SK-N-SH (cell line): ENCODE measurements around the gene TTC21B. TPM values are rescaled to one million over a fixed set of nuclear protein-coding genes. Genes with fewer than 3 reads are reported as not detected.

ENCODE experiments used
- CTCF ChIA-PET: fragments of 300-600, 350-600 bp; formaldehyde crosslinking; extraction: SDS; loops from one replicate; lab custom pipeline; 2021; lab: Yijun Ruan, JAX
- POLR2A ChIA-PET: fragments of 350-600 bp; sonication (Branson Sonifier 250); formaldehyde crosslinking; extraction: SDS; loops from one replicate; lab custom pipeline; 2020; ENCODE audit warnings: antibody characterized with exemption, inconsistent platforms; lab: Yijun Ruan, JAX
- DNase-seq: peaks from one replicate; pipeline ENCODE4 v3.0.0; 2012
- H2AFZ ChIP-seq: fragments of 200-600 bp; sonication (generic); 2 replicates; pipeline ENCODE4 v1.8.1; 2016; ENCODE audit warnings: antibody characterized with exemption, mild to moderate bottlenecking, low read depth
- H3F3A ChIP-seq: fragments of 200-600 bp; sonication (generic); replicated peaks from 2 replicates; pipeline ENCODE3; 2016; ENCODE audit warnings: antibody characterized with exemption, mild to moderate bottlenecking; ENCODE audit not compliant: insufficient read depth
- H3K27ac ChIP-seq, 2 experiments: fragments of 200-500 bp in 1 of 2; fragments of 200-600 bp in 1 of 2; sonication (Bioruptor generic) in 1 of 2; sonication (generic), shearing (Covaris generic) in 1 of 2; 2 replicates each; pipeline versions ENCODE4 v1.5.1 to v1.6.1; 2014 to 2016; ENCODE audit warnings: low read depth in 2 of 2, inconsistent platforms in 1 of 2, low read length in 1 of 2, mild to moderate bottlenecking in 1 of 2, mixed read lengths in 1 of 2
- H3K27me3 ChIP-seq: fragments of 200-600 bp; sonication (generic), shearing (Covaris generic); 2 replicates; pipeline ENCODE4 v1.6.1; 2016; ENCODE audit warnings: mixed run types; ENCODE audit not compliant: insufficient read depth
- H3K36me3 ChIP-seq, 2 experiments: fragments of 200-500 bp in 1 of 2; fragments of 200-600 bp in 1 of 2; sonication (Bioruptor generic) in 1 of 2; sonication (generic) in 1 of 2; replicated peaks in 1 of 2; 2 replicates each; pipeline versions ENCODE3 to v1.5.1; 2014 to 2016; ENCODE audit warnings: low read length in 1 of 2, mild to moderate bottlenecking in 1 of 2; ENCODE audit not compliant: insufficient read depth in 2 of 2, control insufficient read depth in 1 of 2
- H3K4me1 ChIP-seq, 2 experiments: fragments of 200-500 bp in 1 of 2; fragments of 200-600 bp in 1 of 2; sonication (Bioruptor generic) in 1 of 2; sonication (generic), shearing (Covaris generic) in 1 of 2; 2 replicates each; pipeline versions ENCODE4 v1.5.1 to v1.6.1; 2014 to 2016; ENCODE audit warnings: low read depth in 1 of 2, low read length in 1 of 2, mixed run types in 1 of 2; ENCODE audit not compliant: insufficient read depth in 2 of 2, control insufficient read depth in 1 of 2
- H3K4me2 ChIP-seq: fragments of 200-600 bp; sonication (generic), shearing (Covaris generic); 2 replicates; pipeline ENCODE4 v1.6.1; 2017; ENCODE audit warnings: mixed run types
- H3K4me3 ChIP-seq, 2 experiments: fragments of 200-500 bp in 1 of 2; fragments of 200-600 bp in 1 of 2; sonication (Bioruptor generic) in 1 of 2; sonication (generic), shearing (Covaris generic) in 1 of 2; 2 replicates each; pipeline versions ENCODE4 v1.5.1 to v1.8.1; 2014 to 2016; ENCODE audit warnings: low read depth in 2 of 2, inconsistent platforms in 1 of 2, low read length in 1 of 2, mild to moderate bottlenecking in 1 of 2, mixed read lengths in 1 of 2, moderate library complexity in 1 of 2
- H3K79me2 ChIP-seq: fragments of 200-600 bp; sonication (generic); 2 replicates; pipeline ENCODE4 v1.8.1; 2017; ENCODE audit warnings: mild to moderate bottlenecking; ENCODE audit not compliant: insufficient read depth
- H3K9ac ChIP-seq: fragments of 200-600 bp; sonication (generic); 2 replicates; pipeline ENCODE4 v1.6.1; 2017; ENCODE audit warnings: mixed run types
- H3K9me2 ChIP-seq: fragments of 200-600 bp; sonication (generic); 2 replicates; pipeline ENCODE4 v1.6.1; 2017; ENCODE audit warnings: mixed run types
- H3K9me3 ChIP-seq: fragments of 200-600 bp; sonication (generic); 2 replicates; pipeline ENCODE4 v1.6.1; 2017; ENCODE audit warnings: mixed run types, mild to moderate bottlenecking, moderate library complexity
- H4K20me1 ChIP-seq: fragments of 200-600 bp; sonication (generic); 2 replicates; pipeline ENCODE4 v1.6.1; 2017; ENCODE audit warnings: mild to moderate bottlenecking, mixed run types; ENCODE audit not compliant: insufficient read depth
- FOSL2 ChIP-seq: IDR thresholded peaks from 2 replicates; pipeline ENCODE4 v1.4.0; 2012; ENCODE audit warnings: low read depth, mild to moderate bottlenecking, moderate library complexity, borderline replicate concordance
- FOXJ3 ChIP-seq: sonication (generic); formaldehyde crosslinking; IDR thresholded peaks from 2 replicates; pipeline ENCODE4 v1.5.1; 2020; ENCODE audit warnings: mild to moderate bottlenecking, missing genetic modification reagents
- FOXM1 ChIP-seq: IDR thresholded peaks from 2 replicates; pipeline ENCODE4 v1.4.0; 2012; ENCODE audit warnings: low read depth, mild to moderate bottlenecking
- GABPA ChIP-seq: IDR thresholded peaks from 2 replicates; pipeline ENCODE4 v1.4.0; 2012; ENCODE audit warnings: low read depth, mild to moderate bottlenecking
- JUND ChIP-seq: IDR thresholded peaks from 2 replicates; pipeline ENCODE4 v1.4.0; 2012
- MXI1 ChIP-seq: IDR thresholded peaks from 2 replicates; pipeline ENCODE4 v1.6.1; 2012; ENCODE audit warnings: mild to moderate bottlenecking, low read depth, low read length, improper control_type of control experiment
- NFIC ChIP-seq: IDR thresholded peaks from 2 replicates; pipeline ENCODE4 v1.4.0; 2012; ENCODE audit warnings: borderline replicate concordance
- NRF1 ChIP-seq: IDR thresholded peaks from 2 replicates; pipeline ENCODE4 v1.6.1; 2012; ENCODE audit warnings: low read depth, mild to moderate bottlenecking, low read length
- POLR2AphosphoS5 ChIP-seq: IDR thresholded peaks from 2 replicates; pipeline ENCODE4 v1.6.1; 2012; ENCODE audit warnings: low read depth, low read length
- RAD21 ChIP-seq: IDR thresholded peaks from 2 replicates; pipeline ENCODE4 v1.6.1; 2012; ENCODE audit warnings: mild to moderate bottlenecking, low read length
- RCOR1 ChIP-seq: fragments of 150-350 bp; IDR thresholded peaks from 2 replicates; pipeline ENCODE4 v1.6.1; 2017; ENCODE audit warnings: antibody characterized with exemption, low read length
- RFX5 ChIP-seq: IDR thresholded peaks from 2 replicates; pipeline ENCODE4 v1.6.1; 2012; ENCODE audit warnings: mild to moderate bottlenecking, improper control_type of control experiment, low read length
- SIN3A ChIP-seq: IDR thresholded peaks from 2 replicates; pipeline ENCODE4 v1.6.1; 2012; ENCODE audit warnings: low read depth, mild to moderate bottlenecking, low read length, moderate library complexity, borderline replicate concordance
- TCF12 ChIP-seq: IDR thresholded peaks from 2 replicates; pipeline ENCODE4 v1.4.0; 2012
- YY1 ChIP-seq: IDR thresholded peaks from 2 replicates; pipeline ENCODE4 v1.4.0; 2012; ENCODE audit warnings: low read depth, mild to moderate bottlenecking
- WGBS: methylation state at CpG from one replicate; pipeline ENCODE4 v1.1.6; 2017; ENCODE audit warnings: low lambda C conversion rate; 5-methylcytosine and 5-hydroxymethylcytosine counted together
- polyA plus RNA-seq, 3 experiments: library from polyadenylated mRNA; depleted of rRNA; stranded (reverse); fragments of >200 nt; gene quantifications; 2 replicates each; pipeline ENCODE4 v1.2.3, GENCODE V29; 2012
- TF ChIP-seq, protein P1 (sequence below): IDR thresholded peaks from 2 replicates; pipeline ENCODE4 v1.4.0; 2012; ENCODE audit warnings: low read depth
- TF ChIP-seq, protein P2 (sequence below): IDR thresholded peaks from 2 replicates; pipeline ENCODE4; 2012
- TF ChIP-seq, protein P3 (sequence below): fragments of 200-600 bp; sonication (generic); IDR thresholded peaks from 2 replicates; pipeline ENCODE4 v1.6.1; 2017; ENCODE audit warnings: antibody characterized with exemption, mild to moderate bottlenecking, moderate library complexity
- TF ChIP-seq, protein P4 (sequence below): fragments of 150-350 bp; IDR thresholded peaks from 2 replicates; pipeline ENCODE4 v1.6.1; 2016; ENCODE audit warnings: mild to moderate bottlenecking, low read depth, low read length
- TF ChIP-seq, protein P5 (sequence below): IDR thresholded peaks from 2 replicates; pipeline ENCODE4 v1.4.0; 2012; ENCODE audit warnings: low read depth, borderline replicate concordance
- TF ChIP-seq, protein P6 (sequence below): fragments of 150-350 bp; IDR thresholded peaks from 2 replicates; pipeline ENCODE4 v1.6.1; 2017; ENCODE audit warnings: antibody characterized with exemption, low read length, low read depth, borderline replicate concordance
- TF ChIP-seq, protein P7 (sequence below): IDR thresholded peaks from 2 replicates; pipeline ENCODE4 v1.4.0; 2012; ENCODE audit warnings: low read depth, borderline replicate concordance

Gene TTC21B
- polyA plus RNA-seq, 1 of the 3 experiments (the other 2 are of a cell fraction) = 10.1 TPM

DNA sequence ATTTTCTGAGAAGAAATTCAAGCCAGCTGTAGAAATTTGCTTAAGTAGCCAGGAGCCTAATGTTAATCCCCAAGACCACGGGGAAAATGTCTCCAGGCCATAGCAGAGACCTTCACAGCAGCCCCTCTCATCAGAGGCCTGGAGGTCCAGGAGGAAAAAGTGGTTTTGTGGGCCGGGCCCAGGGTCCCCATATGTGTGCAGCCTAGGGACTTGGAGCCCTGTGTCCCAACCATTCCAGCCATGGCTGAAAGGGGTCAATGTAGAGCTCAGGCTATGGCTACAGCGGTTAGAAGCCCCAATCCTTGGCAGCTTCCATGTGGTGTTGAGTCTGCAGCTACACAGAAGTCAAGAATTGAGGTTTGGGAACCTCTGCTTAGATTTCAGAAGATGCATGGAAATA is 14.2 kb upstream of the TTC21B start:
- H3K4me3 ChIP-seq = no peak overlapping the region
- H3K4me1 ChIP-seq = no peaks in the 10 kb centered on the region
- 7% methylated on average over 2 of the region's 3 CpGs for WGBS
- ChIA-PET POLR2A (no interaction called here), CTCF (interaction anchor here (1.1 kb wide), 1 partner anchor 14 kb away, joined by 3 read pairs; the partner anchor contains the start of gene TTC21B)
- TF ChIP-seq RCOR1 (no peak), SIN3A (no peak), RFX5 (no peak), FOXJ3 (no peak), NFIC (no peak), JUND (no peak), MXI1 (no peak), TCF12 (no peak), RAD21 (no peak), GABPA (no peak), YY1 (no peak), FOSL2 (no peak), FOXM1 (no peak)
- TF ChIP-seq, protein P1, sequence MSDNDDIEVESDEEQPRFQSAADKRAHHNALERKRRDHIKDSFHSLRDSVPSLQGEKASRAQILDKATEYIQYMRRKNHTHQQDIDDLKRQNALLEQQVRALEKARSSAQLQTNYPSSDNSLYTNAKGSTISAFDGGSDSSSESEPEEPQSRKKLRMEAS = no peak
- TF ChIP-seq, protein P2, sequence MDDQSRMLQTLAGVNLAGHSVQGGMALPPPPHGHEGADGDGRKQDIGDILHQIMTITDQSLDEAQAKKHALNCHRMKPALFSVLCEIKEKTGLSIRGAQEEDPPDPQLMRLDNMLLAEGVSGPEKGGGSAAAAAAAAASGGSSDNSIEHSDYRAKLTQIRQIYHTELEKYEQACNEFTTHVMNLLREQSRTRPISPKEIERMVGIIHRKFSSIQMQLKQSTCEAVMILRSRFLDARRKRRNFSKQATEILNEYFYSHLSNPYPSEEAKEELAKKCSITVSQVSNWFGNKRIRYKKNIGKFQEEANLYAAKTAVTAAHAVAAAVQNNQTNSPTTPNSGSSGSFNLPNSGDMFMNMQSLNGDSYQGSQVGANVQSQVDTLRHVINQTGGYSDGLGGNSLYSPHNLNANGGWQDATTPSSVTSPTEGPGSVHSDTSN = no peak
- TF ChIP-seq, protein P3, sequence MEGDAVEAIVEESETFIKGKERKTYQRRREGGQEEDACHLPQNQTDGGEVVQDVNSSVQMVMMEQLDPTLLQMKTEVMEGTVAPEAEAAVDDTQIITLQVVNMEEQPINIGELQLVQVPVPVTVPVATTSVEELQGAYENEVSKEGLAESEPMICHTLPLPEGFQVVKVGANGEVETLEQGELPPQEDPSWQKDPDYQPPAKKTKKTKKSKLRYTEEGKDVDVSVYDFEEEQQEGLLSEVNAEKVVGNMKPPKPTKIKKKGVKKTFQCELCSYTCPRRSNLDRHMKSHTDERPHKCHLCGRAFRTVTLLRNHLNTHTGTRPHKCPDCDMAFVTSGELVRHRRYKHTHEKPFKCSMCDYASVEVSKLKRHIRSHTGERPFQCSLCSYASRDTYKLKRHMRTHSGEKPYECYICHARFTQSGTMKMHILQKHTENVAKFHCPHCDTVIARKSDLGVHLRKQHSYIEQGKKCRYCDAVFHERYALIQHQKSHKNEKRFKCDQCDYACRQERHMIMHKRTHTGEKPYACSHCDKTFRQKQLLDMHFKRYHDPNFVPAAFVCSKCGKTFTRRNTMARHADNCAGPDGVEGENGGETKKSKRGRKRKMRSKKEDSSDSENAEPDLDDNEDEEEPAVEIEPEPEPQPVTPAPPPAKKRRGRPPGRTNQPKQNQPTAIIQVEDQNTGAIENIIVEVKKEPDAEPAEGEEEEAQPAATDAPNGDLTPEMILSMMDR = no peak
- TF ChIP-seq, protein P4, sequence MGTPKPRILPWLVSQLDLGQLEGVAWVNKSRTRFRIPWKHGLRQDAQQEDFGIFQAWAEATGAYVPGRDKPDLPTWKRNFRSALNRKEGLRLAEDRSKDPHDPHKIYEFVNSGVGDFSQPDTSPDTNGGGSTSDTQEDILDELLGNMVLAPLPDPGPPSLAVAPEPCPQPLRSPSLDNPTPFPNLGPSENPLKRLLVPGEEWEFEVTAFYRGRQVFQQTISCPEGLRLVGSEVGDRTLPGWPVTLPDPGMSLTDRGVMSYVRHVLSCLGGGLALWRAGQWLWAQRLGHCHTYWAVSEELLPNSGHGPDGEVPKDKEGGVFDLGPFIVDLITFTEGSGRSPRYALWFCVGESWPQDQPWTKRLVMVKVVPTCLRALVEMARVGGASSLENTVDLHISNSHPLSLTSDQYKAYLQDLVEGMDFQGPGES = no peak
- TF ChIP-seq, all 33 proteins: peak for 0
- Histone ChIP-seq H3F3A (no peaks in the 10 kb centered on the region), H3K9ac (no peak overlapping the region), H3K27ac (no peak overlapping the region), H2AFZ (no peak overlapping the region), H4K20me1 (no peaks in the 10 kb centered on the region), H3K4me2 (no peak overlapping the region), H3K9me3 (no peaks in the 10 kb centered on the region), H3K36me3 (no peaks in the 10 kb centered on the region), H3K27me3 (no peaks in the 10 kb centered on the region), H3K79me2 (no peaks in the 10 kb centered on the region), H3K9me2 (no peaks in the 10 kb centered on the region)
- DNase-seq = no peak

DNA sequence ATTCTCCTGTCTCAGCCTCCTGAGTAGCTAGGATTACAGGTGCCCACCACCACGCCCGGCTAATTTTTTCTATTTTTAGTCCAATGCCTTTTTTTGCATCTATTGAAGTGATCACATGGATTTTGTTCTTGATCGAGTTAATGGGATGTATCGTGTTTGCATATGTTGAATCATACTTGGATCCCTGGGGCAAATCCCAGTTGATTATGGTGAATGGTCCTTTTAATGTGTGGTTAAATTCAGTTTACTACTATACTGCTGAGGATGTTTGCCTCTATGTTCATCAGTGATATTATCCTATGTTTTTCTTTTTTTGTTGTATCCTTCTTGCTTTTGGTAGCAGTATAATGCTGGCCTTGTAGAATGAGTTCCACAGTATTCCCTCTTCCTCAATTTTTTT is 8.2 kb upstream of the TTC21B start:
- no peaks in the 10 kb centered on the region for H3K9me2 ChIP-seq
- no peaks in the 10 kb centered on the region for H3K36me3 ChIP-seq
- no peak overlapping the region for H3K4me2 ChIP-seq
- H3K4me1 ChIP-seq = no peaks in the 10 kb centered on the region
- H3K9ac ChIP-seq = no peak overlapping the region
- H3K4me3 ChIP-seq = no peak overlapping the region
- no peaks in the 10 kb centered on the region for H3K27me3 ChIP-seq
- POLR2A ChIA-PET = no interaction called here
- 85% methylated on average over 4 of the region's 4 CpGs for WGBS
- H3K9me3 ChIP-seq = no peaks in the 10 kb centered on the region
- H3K79me2 ChIP-seq = no peaks in the 10 kb centered on the region
- H2AFZ ChIP-seq = no peak overlapping the region
- H3K27ac ChIP-seq = no peak overlapping the region
- DNase-seq = no peak
- no peaks in the 10 kb centered on the region for H4K20me1 ChIP-seq
- no peaks in the 10 kb centered on the region for H3F3A ChIP-seq
- CTCF ChIA-PET = no interaction called here
- no peak for TF ChIP-seq POLR2AphosphoS5
- TF ChIP-seq, protein P5, sequence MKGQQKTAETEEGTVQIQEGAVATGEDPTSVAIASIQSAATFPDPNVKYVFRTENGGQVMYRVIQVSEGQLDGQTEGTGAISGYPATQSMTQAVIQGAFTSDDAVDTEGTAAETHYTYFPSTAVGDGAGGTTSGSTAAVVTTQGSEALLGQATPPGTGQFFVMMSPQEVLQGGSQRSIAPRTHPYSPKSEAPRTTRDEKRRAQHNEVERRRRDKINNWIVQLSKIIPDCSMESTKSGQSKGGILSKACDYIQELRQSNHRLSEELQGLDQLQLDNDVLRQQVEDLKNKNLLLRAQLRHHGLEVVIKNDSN = no peak
- TF ChIP-seq, protein P6, sequence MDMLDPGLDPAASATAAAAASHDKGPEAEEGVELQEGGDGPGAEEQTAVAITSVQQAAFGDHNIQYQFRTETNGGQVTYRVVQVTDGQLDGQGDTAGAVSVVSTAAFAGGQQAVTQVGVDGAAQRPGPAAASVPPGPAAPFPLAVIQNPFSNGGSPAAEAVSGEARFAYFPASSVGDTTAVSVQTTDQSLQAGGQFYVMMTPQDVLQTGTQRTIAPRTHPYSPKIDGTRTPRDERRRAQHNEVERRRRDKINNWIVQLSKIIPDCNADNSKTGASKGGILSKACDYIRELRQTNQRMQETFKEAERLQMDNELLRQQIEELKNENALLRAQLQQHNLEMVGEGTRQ = no peak
- no peak for TF ChIP-seq RFX5
- no peak for TF ChIP-seq RCOR1
- TF ChIP-seq NRF1 = no peak
- TF ChIP-seq, protein P7, sequence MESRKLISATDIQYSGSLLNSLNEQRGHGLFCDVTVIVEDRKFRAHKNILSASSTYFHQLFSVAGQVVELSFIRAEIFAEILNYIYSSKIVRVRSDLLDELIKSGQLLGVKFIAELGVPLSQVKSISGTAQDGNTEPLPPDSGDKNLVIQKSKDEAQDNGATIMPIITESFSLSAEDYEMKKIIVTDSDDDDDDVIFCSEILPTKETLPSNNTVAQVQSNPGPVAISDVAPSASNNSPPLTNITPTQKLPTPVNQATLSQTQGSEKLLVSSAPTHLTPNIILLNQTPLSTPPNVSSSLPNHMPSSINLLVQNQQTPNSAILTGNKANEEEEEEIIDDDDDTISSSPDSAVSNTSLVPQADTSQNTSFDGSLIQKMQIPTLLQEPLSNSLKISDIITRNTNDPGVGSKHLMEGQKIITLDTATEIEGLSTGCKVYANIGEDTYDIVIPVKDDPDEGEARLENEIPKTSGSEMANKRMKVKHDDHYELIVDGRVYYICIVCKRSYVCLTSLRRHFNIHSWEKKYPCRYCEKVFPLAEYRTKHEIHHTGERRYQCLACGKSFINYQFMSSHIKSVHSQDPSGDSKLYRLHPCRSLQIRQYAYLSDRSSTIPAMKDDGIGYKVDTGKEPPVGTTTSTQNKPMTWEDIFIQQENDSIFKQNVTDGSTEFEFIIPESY = no peak
